CD1c-positive myeloid dendritic cell (primary cell): ENCODE measurements around the gene IL1RN.

Experiments
- DNase-seq: peaks from one replicate; pipeline ENCODE4 v3.0.0-alpha.2; 2016; ENCODE audit errors: extremely low spot score

Gene IL1RN

GRCh38 chr2:113156278-113157117 is 29.1 kb downstream of the IL1RN start:
- DNase-seq = no peak

GRCh38 chr2:113157118-113157896 is 29.9 kb downstream of the IL1RN start:
- peak; percentile 29 for DNase-seq

- no peak for DNase-seq
Measured at GRCh38 chr2:113157897-113158753, 30.7 kb downstream of the IL1RN start.

GRCh38 chr2:113158884-113159553 is 31.6 kb downstream of the IL1RN start:
- no peak for DNase-seq

- DNase-seq = no peak
Measured at GRCh38 chr2:113160248-113160647, 32.9 kb downstream of the IL1RN start.

- DNase-seq = no peak
Measured at GRCh38 chr2:113160962-113161361, 33.6 kb downstream of the IL1RN start.

GRCh38 chr2:113162173-113162572 is 34.8 kb downstream of the IL1RN start:
- no peak for DNase-seq

GRCh38 chr2:113162869-113163268 is 35.5 kb downstream of the IL1RN start:
- no peak for DNase-seq

- DNase-seq = no peak
Measured at GRCh38 chr2:113164215-113164929, 37.0 kb downstream of the IL1RN start.

- no peak for DNase-seq
Measured at GRCh38 chr2:113164930-113165585, 37.7 kb downstream of the IL1RN start.

GRCh38 chr2:113166187-113166645 is 38.8 kb downstream of the IL1RN start:
- DNase-seq = no peak

- peak; percentile 82 for DNase-seq
Measured at GRCh38 chr2:113167115-113167932, 39.9 kb downstream of the IL1RN start.

- DNase-seq = no peak
Measured at GRCh38 chr2:113167962-113168340, 40.6 kb downstream of the IL1RN start.

GRCh38 chr2:113169002-113169530 is 41.7 kb downstream of the IL1RN start:
- peak; percentile 13 for DNase-seq

- no peak for DNase-seq
Measured at GRCh38 chr2:113169586-113169985, 42.2 kb downstream of the IL1RN start.

- no peak for DNase-seq
Measured at GRCh38 chr2:113171334-113172075, 44.1 kb downstream of the IL1RN start.

- DNase-seq = no peak
Measured at GRCh38 chr2:113172721-113173541, 45.5 kb downstream of the IL1RN start.
